VCaP (cell line): ENCODE data around the gene CARD8.

Experiments used
- H3K27ac ChIP-seq: fragments of 450-650 bp; 2 replicates; pipeline ENCODE4 v1.5.1; 2017
- TF ChIP-seq, protein P1 (sequence below): fragments of 450-650 bp; conservative IDR thresholded peaks from 2 replicates; pipeline ENCODE4 v1.5.1; 2017; ENCODE audit warnings: mild to moderate bottlenecking, moderate library complexity

The CARD8 gene

GRCh38 chr19:48216933-48217332, 38.8 kb downstream of the CARD8 start:
- H3K27ac ChIP-seq, result no peak overlapping the region
- TF ChIP-seq, protein P1, sequence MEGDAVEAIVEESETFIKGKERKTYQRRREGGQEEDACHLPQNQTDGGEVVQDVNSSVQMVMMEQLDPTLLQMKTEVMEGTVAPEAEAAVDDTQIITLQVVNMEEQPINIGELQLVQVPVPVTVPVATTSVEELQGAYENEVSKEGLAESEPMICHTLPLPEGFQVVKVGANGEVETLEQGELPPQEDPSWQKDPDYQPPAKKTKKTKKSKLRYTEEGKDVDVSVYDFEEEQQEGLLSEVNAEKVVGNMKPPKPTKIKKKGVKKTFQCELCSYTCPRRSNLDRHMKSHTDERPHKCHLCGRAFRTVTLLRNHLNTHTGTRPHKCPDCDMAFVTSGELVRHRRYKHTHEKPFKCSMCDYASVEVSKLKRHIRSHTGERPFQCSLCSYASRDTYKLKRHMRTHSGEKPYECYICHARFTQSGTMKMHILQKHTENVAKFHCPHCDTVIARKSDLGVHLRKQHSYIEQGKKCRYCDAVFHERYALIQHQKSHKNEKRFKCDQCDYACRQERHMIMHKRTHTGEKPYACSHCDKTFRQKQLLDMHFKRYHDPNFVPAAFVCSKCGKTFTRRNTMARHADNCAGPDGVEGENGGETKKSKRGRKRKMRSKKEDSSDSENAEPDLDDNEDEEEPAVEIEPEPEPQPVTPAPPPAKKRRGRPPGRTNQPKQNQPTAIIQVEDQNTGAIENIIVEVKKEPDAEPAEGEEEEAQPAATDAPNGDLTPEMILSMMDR, result no peak

DNA sequence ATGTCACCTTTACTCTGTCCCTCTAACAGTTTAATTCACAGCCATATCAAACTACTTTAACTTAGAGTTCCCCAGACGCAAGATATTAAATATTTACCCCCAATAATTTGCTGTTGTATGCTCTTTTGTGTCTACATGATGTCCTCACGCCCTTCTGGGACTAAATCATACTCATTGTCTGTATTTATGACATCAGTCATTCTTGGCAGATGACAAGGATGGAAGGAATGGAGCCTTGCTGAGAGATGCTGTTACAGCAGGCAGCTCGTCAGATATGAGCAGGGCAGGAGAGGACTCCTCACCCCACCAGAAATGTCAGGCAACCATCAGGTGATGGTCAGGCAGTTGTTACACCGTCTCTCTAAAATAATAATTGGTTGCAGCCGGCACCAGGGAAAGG, 41.8 kb downstream of the CARD8 start:
- TF ChIP-seq, protein P1, result no peak
- no peak overlapping the region for H3K27ac ChIP-seq

GRCh38 chr19:48210005-48210404, 45.7 kb downstream of the CARD8 start:
- no peak overlapping the region for H3K27ac ChIP-seq
- TF ChIP-seq, protein P1, result no peak

DNA sequence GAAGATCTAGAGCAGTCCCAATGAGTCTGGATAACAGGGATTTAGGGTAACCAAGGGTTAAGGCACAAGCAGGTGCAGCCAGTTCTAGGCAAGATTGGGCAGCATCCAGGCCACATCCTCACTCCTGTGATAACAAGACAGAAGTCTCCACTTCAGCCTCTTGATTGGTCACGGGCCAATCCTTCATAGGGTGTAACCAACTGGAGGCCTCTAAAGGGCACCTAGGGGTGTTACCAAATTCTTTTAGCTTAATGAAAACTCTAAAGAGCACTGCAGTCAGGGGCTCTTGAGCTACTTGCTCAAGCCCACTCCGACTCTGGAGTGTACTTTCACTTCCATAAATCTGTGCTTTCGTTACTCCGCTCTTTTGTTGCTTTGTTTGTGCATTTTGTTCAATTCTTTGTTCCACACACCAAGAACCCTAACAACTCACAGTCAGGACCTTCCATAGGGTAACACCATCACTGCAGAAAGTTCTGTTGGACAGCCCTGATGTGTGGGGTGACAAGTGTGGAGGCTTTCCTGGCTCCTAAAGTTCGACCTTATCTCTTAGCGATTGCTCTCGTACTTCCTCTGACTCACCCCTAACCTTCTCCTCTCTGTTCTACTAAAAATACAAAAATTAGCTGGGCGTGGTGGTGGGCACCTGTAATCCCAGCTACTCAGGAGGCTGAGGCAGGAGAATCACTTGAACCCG, 49.2 kb downstream of the CARD8 start:
- TF ChIP-seq, protein P1, result no peak
- H3K27ac ChIP-seq, result no peak overlapping the region

DNA sequence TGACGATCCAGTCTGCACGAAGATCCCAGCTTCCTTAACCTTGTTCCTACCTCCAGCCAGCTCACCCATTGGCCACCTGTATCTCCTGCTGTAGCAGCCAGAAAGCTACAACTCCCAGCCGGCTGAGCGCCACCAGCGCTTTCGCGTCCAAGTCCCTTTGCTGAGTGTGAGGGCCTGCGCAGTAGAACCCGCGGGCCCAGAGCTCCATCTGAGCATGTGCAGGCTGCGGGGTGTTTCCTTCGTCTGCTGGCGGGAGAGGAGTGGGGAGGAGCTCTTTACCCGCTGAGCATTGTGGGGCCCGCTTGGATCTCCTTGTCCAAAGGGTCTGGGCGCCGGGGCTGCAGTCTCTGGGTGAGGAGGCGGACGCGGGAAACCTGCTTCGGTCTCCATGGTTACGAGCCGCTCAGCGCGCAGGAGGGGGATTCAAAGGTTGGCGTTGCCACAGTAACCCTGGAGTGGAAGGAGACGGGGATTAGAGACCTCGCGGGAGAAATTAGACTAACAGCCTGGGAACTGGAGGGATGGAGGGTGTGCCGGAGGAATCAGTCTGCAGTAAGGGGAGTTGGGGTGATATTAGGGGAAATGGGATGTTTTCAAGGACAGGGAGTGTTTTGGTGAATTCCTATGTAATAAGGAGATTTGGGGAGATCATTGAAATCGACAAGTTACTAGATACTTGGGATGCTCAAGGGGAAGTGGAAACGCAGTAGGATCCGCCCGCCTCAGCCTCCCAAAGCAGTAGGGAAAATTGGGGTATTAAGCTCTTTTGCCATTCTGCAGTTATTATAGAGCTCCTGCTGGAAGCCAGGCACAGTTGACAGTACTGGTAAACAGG, 51.7 kb downstream of the CARD8 start:
- TF ChIP-seq, protein P1, result no peak
- H3K27ac ChIP-seq, result peak overlapping the region; percentile 79

GRCh38 chr19:48203222-48203793, 52.4 kb downstream of the CARD8 start:
- TF ChIP-seq, protein P1, result no peak
- peak overlapping the region; percentile 79 for H3K27ac ChIP-seq

GRCh38 chr19:48196933-48197665, 58.6 kb downstream of the CARD8 start:
- no peak overlapping the region for H3K27ac ChIP-seq
- TF ChIP-seq, protein P1, result no peak
